ENCODE measurements around the gene PPIG. TPM values are rescaled to one million over a fixed set of nuclear protein-coding genes. Genes with fewer than 3 reads are reported as not detected.

Gene PPIG
- total RNA-seq, 1 experiment from 2014 or later, result 66.2 TPM

DNA sequence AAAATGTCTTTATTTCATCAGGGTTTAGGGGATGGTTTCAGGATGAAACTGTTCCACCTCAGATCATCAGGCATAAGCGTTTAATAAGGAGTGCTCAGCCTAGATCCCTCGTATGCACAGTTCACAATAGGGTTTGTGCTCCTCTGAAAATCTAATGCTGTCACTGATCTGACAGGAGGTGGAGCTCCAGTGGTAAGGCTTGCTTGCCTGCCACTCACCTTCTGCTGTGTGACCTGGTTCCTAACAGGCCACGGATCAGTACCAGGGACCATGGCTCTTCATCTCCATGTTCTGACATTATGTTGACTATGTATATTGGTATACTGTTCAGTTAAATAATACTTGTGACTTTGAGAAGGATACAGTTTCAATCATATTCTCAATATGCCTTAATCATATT is 41.6 kb downstream of the PPIG start:
- Mint-ChIP-seq H3K36me3 (ENCODE audit: insufficient read depth in 1 of 3, low read depth in 3 of 3) (peaks cover 5 to 47% (median 16%) of the 10 kb centered on the region in 3 experiments; a peak in 5 of 7 replicates), H3K9me3 (no peaks in the 10 kb centered on the region), H3K27ac (no peak overlapping the region), H3K27me3 (ENCODE audit: low read depth) (no peaks in the 10 kb centered on the region), H3K4me3 (no peak overlapping the region), H3K4me1 (no peaks in the 10 kb centered on the region)
- H3K18ac ChIP-seq (ENCODE audit: insufficient read length, low read depth, low read length), result no peak overlapping the region
- no peaks in the 10 kb centered on the region for H3K9me3 ChIP-seq (ENCODE audit: control insufficient read depth, low read depth, low read length)
- H4K91ac ChIP-seq (ENCODE audit: insufficient read length, low read depth, low read length), result no peak overlapping the region
- H2AK5ac ChIP-seq (ENCODE audit: insufficient read length, low read length), result no peak overlapping the region
- H2BK12ac ChIP-seq (ENCODE audit: insufficient read length, low read depth, low read length), result no peak overlapping the region
- no peaks in the 10 kb centered on the region for H3K27me3 ChIP-seq (ENCODE audit: insufficient read depth, low read length)
- H3K4me2 ChIP-seq (ENCODE audit: insufficient read depth, insufficient read length, low read length), result no peak overlapping the region
- H3K79me2 ChIP-seq (ENCODE audit: insufficient read depth, low read length), result no peaks in the 10 kb centered on the region
- H3K4ac ChIP-seq (ENCODE audit: low read depth, low read length), result no peak overlapping the region
- DNase-seq, result no peak
- no peak overlapping the region for H3K56ac ChIP-seq (ENCODE audit: insufficient read length, low read depth, low read length)
- H2BK15ac ChIP-seq (ENCODE audit: low read depth, low read length), result no peak overlapping the region
- H4K20me1 ChIP-seq (ENCODE audit: control insufficient read depth, insufficient read depth, insufficient read length), result no peaks in the 10 kb centered on the region
- H3K79me1 ChIP-seq (ENCODE audit: insufficient read depth, low read depth, low read length, poor library complexity, severe bottlenecking), result no peaks in the 10 kb centered on the region
- H3T11ph ChIP-seq (ENCODE audit: low read length), result no peak overlapping the region
- TF ChIP-seq, protein P1, sequence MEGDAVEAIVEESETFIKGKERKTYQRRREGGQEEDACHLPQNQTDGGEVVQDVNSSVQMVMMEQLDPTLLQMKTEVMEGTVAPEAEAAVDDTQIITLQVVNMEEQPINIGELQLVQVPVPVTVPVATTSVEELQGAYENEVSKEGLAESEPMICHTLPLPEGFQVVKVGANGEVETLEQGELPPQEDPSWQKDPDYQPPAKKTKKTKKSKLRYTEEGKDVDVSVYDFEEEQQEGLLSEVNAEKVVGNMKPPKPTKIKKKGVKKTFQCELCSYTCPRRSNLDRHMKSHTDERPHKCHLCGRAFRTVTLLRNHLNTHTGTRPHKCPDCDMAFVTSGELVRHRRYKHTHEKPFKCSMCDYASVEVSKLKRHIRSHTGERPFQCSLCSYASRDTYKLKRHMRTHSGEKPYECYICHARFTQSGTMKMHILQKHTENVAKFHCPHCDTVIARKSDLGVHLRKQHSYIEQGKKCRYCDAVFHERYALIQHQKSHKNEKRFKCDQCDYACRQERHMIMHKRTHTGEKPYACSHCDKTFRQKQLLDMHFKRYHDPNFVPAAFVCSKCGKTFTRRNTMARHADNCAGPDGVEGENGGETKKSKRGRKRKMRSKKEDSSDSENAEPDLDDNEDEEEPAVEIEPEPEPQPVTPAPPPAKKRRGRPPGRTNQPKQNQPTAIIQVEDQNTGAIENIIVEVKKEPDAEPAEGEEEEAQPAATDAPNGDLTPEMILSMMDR (conservative IDR thresholded peaks at IDR 0.05), result no peak
- no peak overlapping the region for H3K14ac ChIP-seq (ENCODE audit: insufficient read depth, low read length)
- no peak overlapping the region for H2BK5ac ChIP-seq (ENCODE audit: insufficient read length, low read length)
- H3K4me1 ChIP-seq (ENCODE audit: insufficient read depth, low read length), result no peaks in the 10 kb centered on the region
- no peak overlapping the region for H3K9ac ChIP-seq (ENCODE audit: extremely low read depth, insufficient read length, low read length)
- H3K23ac ChIP-seq (ENCODE audit: insufficient read length, low read depth, low read length), result no peak overlapping the region
- no peak overlapping the region for H4K8ac ChIP-seq (replicated peaks; ENCODE audit: insufficient read length, low read depth, low read length)
- H2AFZ ChIP-seq (ENCODE audit: low read length), result no peak overlapping the region
- no peak overlapping the region for H3K27ac ChIP-seq (ENCODE audit: insufficient read length, low read depth, low read length)
- no peak overlapping the region for H2BK20ac ChIP-seq (ENCODE audit: low read depth, low read length, poor library complexity, severe bottlenecking)
- no CpG with 5 or more reads among the region's 3 CpGs for WGBS (ENCODE audit: extremely low coverage, insufficient read length, low lambda C conversion rate)
- H3K23me2 ChIP-seq (ENCODE audit: insufficient read length, low read depth, low read length, poor library complexity, severe bottlenecking), result no peaks in the 10 kb centered on the region
- H2BK120ac ChIP-seq (ENCODE audit: low read depth, low read length, poor library complexity, severe bottlenecking), result no peak overlapping the region
- no peak overlapping the region for H4K5ac ChIP-seq (ENCODE audit: insufficient read length, low read depth, low read length)
